Medulla oblongata (tissue), 1 donor: ENCODE results near the gene METTL21C.

ENCODE experiments used
- DNase-seq: peaks from one replicate; pipeline ENCODE4 v3.0.0-alpha.2; 2015; ENCODE audit errors: extremely low spot score

The METTL21C gene

GRCh38 chr13:102667023-102667422, 27.8 kb downstream of the METTL21C start:
- DNase-seq: no peak

GRCh38 chr13:102659168-102659713, 35.6 kb downstream of the METTL21C start:
- no peak for DNase-seq

GRCh38 chr13:102658660-102659059, 36.2 kb downstream of the METTL21C start:
- DNase-seq: no peak

- no peak for DNase-seq
Observed at GRCh38 chr13:102657630-102658029, 37.2 kb downstream of the METTL21C start.

GRCh38 chr13:102654756-102655155, 40.1 kb downstream of the METTL21C start:
- DNase-seq: no peak

GRCh38 chr13:102651892-102652291, 43.0 kb downstream of the METTL21C start:
- no peak for DNase-seq

- DNase-seq: no peak
Observed at GRCh38 chr13:102651392-102651791, 43.5 kb downstream of the METTL21C start.

GRCh38 chr13:102650444-102650843, 44.4 kb downstream of the METTL21C start:
- DNase-seq: no peak

GRCh38 chr13:102648046-102648445, 46.8 kb downstream of the METTL21C start:
- no peak for DNase-seq

GRCh38 chr13:102645701-102646100, 49.1 kb downstream of the METTL21C start:
- no peak for DNase-seq

GRCh38 chr13:102643656-102644055, 51.2 kb downstream of the METTL21C start:
- DNase-seq: no peak

GRCh38 chr13:102642475-102642874, 52.4 kb downstream of the METTL21C start:
- DNase-seq: peak; percentile 23

- DNase-seq: no peak
Observed at GRCh38 chr13:102642029-102642428, 52.8 kb downstream of the METTL21C start.

GRCh38 chr13:102638741-102639140, 56.1 kb downstream of the METTL21C start:
- DNase-seq: no peak
